ENCODE data around the gene FAM161B.

The FAM161B gene

DNA sequence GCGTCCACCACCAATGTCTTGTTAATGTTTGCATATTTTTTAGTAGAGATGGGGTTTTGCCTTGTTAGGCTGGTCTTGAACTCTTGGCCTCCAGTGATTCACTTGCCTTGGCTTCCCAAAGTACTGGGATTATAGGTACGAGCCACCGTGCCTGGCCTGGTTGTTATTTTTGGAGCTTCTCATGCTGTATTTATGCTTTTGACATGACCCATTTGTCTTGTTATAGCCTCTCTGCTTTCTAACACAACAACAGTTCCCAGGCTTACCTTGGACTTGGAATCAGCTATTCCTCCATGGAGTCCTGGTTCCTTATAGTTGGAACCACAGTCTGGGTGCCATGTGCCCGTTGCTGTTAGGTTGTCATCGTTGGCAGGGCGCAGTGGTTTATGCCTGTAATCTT, 33.6 kb downstream of the FAM161B start (continued):
- TF ChIP-seq ZNF571 (tag by site-specific recombination; IDR thresholded peaks at IDR 0.05) (no peak), ZNF549 (tag by site-specific recombination; IDR thresholded peaks at IDR 0.05) (no peak), ZBTB21 (tag by site-specific recombination; IDR thresholded peaks at IDR 0.05) (no peak)
- TF ChIP-seq, protein P1, sequence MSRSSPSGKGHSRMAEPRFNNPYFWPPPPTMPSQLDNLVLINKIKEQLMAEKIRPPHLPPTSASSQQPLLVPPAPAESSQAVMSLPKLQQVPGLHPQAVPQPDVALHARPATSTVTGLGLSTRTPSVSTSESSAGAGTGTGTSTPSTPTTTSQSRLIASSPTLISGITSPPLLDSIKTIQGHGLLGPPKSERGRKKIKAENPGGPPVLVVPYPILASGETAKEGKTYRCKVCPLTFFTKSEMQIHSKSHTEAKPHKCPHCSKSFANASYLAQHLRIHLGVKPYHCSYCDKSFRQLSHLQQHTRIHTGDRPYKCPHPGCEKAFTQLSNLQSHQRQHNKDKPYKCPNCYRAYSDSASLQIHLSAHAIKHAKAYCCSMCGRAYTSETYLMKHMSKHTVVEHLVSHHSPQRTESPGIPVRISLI (tag by site-specific recombination; IDR thresholded peaks at IDR 0.05): no peak
- TF ChIP-seq, protein P2, sequence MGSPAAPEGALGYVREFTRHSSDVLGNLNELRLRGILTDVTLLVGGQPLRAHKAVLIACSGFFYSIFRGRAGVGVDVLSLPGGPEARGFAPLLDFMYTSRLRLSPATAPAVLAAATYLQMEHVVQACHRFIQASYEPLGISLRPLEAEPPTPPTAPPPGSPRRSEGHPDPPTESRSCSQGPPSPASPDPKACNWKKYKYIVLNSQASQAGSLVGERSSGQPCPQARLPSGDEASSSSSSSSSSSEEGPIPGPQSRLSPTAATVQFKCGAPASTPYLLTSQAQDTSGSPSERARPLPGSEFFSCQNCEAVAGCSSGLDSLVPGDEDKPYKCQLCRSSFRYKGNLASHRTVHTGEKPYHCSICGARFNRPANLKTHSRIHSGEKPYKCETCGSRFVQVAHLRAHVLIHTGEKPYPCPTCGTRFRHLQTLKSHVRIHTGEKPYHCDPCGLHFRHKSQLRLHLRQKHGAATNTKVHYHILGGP (tag by site-specific recombination; IDR thresholded peaks at IDR 0.05): no peak

DNA sequence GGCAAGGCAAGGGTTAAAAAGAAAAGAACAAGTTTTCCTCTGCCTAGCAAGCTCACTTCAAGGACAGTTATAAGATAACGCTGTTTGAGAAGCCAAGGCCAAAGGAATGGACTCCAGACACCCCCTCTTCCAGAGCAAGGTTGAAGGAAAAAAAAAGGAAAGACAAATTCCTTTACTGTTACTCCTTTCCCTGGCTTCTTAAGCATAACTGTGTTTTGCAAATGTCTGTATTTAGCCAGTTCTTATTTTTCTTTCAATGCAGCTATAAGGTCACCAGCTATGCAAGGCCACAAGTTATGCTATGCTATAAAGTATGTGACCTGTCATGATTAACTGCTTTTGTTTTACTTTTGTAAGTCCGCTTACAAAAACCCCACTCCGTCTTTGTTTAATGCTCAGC, 36.6 kb downstream of the FAM161B start:
- H3K9me3 ChIP-seq (ENCODE audit: control insufficient read depth, insufficient read depth, low read depth, low read length): no peaks in the 10 kb centered on the region
- H3K4me3 ChIP-seq (ENCODE audit: low read depth, low read length): no peak overlapping the region
- no peaks in the 10 kb centered on the region for H3K4me1 ChIP-seq (ENCODE audit: control insufficient read depth, insufficient read depth, low read length)
- no peak overlapping the region for H3K27ac ChIP-seq (ENCODE audit: extremely low read depth, low read depth, low read length)
- H3K36me3 ChIP-seq (ENCODE audit: control insufficient read depth in 2 of 2, insufficient read depth in 1 of 2, low read length in 2 of 2): peaks cover 81 to 84% of the 10 kb centered on the region in 2 experiments
- TF ChIP-seq ZNF624 (tag by site-specific recombination; IDR thresholded peaks at IDR 0.05) (no peak), ZNF391 (tag by site-specific recombination; IDR thresholded peaks at IDR 0.05; ENCODE audit: borderline replicate concordance, low read depth) (no peak), ZIC2 (tag by site-specific recombination; IDR thresholded peaks at IDR 0.05) (no peak), ZFHX2 (tag by site-specific recombination; conservative IDR thresholded peaks at IDR 0.05) (no peak), ZNF677 (tag by site-specific recombination; IDR thresholded peaks at IDR 0.05) (no peak), ZNF510 (tag by site-specific recombination; IDR thresholded peaks at IDR 0.05; ENCODE audit: insufficient replicate concordance) (no peak), HOXC10 (CRISPR knock-in tag; IDR thresholded peaks at IDR 0.05) (no peak), ZNF266 (tag by site-specific recombination; IDR thresholded peaks at IDR 0.05; ENCODE audit: low read depth) (no peak), ZNF341 (tag by site-specific recombination; IDR thresholded peaks at IDR 0.05; ENCODE audit: low read depth) (no peak), SALL2 (tag by site-specific recombination; IDR thresholded peaks at IDR 0.05; ENCODE audit: borderline replicate concordance) (no peak), ZNF274 (IDR thresholded peaks at IDR 0.05; ENCODE audit: low read length) (no peak), ZNF274 (tag by site-specific recombination; IDR thresholded peaks at IDR 0.05; ENCODE audit: borderline replicate concordance) (no peak), RBAK (tag by site-specific recombination; IDR thresholded peaks at IDR 0.05) (no peak), MEIS1 (CRISPR knock-in tag; IDR thresholded peaks at IDR 0.05; ENCODE audit: borderline replicate concordance) (no peak)
- TF ChIP-seq, protein P3, sequence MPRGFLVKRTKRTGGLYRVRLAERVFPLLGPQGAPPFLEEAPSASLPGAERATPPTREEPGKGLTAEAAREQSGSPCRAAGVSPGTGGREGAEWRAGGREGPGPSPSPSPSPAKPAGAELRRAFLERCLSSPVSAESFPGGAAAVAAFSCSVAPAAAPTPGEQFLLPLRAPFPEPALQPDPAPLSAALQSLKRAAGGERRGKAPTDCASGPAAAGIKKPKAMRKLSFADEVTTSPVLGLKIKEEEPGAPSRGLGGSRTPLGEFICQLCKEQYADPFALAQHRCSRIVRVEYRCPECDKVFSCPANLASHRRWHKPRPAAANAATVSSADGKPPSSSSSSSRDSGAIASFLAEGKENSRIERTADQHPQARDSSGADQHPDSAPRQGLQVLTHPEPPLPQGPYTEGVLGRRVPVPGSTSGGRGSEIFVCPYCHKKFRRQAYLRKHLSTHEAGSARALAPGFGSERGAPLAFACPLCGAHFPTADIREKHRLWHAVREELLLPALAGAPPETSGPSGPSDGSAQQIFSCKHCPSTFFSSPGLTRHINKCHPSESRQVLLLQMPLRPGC (tag by site-specific recombination; IDR thresholded peaks at IDR 0.05): no peak
- TF ChIP-seq, protein P4, sequence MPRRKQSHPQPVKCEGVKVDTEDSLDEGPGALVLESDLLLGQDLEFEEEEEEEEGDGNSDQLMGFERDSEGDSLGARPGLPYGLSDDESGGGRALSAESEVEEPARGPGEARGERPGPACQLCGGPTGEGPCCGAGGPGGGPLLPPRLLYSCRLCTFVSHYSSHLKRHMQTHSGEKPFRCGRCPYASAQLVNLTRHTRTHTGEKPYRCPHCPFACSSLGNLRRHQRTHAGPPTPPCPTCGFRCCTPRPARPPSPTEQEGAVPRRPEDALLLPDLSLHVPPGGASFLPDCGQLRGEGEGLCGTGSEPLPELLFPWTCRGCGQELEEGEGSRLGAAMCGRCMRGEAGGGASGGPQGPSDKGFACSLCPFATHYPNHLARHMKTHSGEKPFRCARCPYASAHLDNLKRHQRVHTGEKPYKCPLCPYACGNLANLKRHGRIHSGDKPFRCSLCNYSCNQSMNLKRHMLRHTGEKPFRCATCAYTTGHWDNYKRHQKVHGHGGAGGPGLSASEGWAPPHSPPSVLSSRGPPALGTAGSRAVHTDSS (tag by site-specific recombination; IDR thresholded peaks at IDR 0.05): no peak
- TF ChIP-seq, protein P5, sequence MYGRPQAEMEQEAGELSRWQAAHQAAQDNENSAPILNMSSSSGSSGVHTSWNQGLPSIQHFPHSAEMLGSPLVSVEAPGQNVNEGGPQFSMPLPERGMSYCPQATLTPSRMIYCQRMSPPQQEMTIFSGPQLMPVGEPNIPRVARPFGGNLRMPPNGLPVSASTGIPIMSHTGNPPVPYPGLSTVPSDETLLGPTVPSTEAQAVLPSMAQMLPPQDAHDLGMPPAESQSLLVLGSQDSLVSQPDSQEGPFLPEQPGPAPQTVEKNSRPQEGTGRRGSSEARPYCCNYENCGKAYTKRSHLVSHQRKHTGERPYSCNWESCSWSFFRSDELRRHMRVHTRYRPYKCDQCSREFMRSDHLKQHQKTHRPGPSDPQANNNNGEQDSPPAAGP (tag by site-specific recombination; IDR thresholded peaks at IDR 0.05): no peak
- TF ChIP-seq, protein P6, sequence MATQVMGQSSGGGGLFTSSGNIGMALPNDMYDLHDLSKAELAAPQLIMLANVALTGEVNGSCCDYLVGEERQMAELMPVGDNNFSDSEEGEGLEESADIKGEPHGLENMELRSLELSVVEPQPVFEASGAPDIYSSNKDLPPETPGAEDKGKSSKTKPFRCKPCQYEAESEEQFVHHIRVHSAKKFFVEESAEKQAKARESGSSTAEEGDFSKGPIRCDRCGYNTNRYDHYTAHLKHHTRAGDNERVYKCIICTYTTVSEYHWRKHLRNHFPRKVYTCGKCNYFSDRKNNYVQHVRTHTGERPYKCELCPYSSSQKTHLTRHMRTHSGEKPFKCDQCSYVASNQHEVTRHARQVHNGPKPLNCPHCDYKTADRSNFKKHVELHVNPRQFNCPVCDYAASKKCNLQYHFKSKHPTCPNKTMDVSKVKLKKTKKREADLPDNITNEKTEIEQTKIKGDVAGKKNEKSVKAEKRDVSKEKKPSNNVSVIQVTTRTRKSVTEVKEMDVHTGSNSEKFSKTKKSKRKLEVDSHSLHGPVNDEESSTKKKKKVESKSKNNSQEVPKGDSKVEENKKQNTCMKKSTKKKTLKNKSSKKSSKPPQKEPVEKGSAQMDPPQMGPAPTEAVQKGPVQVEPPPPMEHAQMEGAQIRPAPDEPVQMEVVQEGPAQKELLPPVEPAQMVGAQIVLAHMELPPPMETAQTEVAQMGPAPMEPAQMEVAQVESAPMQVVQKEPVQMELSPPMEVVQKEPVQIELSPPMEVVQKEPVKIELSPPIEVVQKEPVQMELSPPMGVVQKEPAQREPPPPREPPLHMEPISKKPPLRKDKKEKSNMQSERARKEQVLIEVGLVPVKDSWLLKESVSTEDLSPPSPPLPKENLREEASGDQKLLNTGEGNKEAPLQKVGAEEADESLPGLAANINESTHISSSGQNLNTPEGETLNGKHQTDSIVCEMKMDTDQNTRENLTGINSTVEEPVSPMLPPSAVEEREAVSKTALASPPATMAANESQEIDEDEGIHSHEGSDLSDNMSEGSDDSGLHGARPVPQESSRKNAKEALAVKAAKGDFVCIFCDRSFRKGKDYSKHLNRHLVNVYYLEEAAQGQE (tag by site-specific recombination; IDR thresholded peaks at IDR 0.05): no peak
- CTCF ChIA-PET: interaction anchor here (0.6 to 0.7 kb wide), 3 partner anchors 127 to 1505 kb away, joined by 3 to 4 read pairs (median 4); no protein-coding TSS in a partner anchor
- POLR2A ChIA-PET: no interaction called here
